ENCODE data around the gene TJAP1.

TJAP1 gene

GRCh38 chr6:43509142-43509983 lies 32.0 kb downstream of the TJAP1 start:
- peaks cover 52% of the 10 kb centered on the region in 2 experiments for H3K36me3 ChIP-seq (ENCODE audit: control insufficient read depth in 1 of 2, insufficient read depth in 2 of 2, low read depth in 1 of 2, low read length in 2 of 2)
- H3K18ac ChIP-seq (ENCODE audit: low read depth in 1 of 2, low read length in 2 of 2) = peak overlapping the region in 1 of 2 experiments; percentile 74
- H2AFZ ChIP-seq (ENCODE audit: low read depth, low read length) = peak overlapping the region; percentile 80
- H3K27me3 ChIP-seq (ENCODE audit: control insufficient read depth in 1 of 2, insufficient read depth in 1 of 2, low read length in 2 of 2) = peaks cover 0 to 19% of the 10 kb centered on the region in 2 experiments
- H4K8ac ChIP-seq (ENCODE audit: low read length) = no peak overlapping the region
- peak overlapping the region; percentile 65 to 76 for H3K4me3 ChIP-seq (ENCODE audit: insufficient read depth in 1 of 2, low read depth in 1 of 2, low read length in 2 of 2)
- H4K91ac ChIP-seq (ENCODE audit: low read length) = no peak overlapping the region
- peak overlapping the region; percentile 64 for H3K4me2 ChIP-seq (ENCODE audit: low read length, poor library complexity, severe bottlenecking)
- DNase-seq = peak; percentile 6
- WGBS = 14% methylated on average over 59 of the region's 69 CpGs
- peak overlapping the region in 1 of 2 experiments; percentile 88 for H3K23ac ChIP-seq (ENCODE audit: low read length in 2 of 2)
- H2BK120ac ChIP-seq (ENCODE audit: low read depth, low read length) = no peak overlapping the region
- no peak overlapping the region for H3K4ac ChIP-seq (ENCODE audit: low read depth in 1 of 2, low read length in 2 of 2)
- no peak overlapping the region for H2BK15ac ChIP-seq (ENCODE audit: low read depth, poor library complexity, severe bottlenecking)
- H3K9ac ChIP-seq (ENCODE audit: low read length) = peak overlapping the region; percentile 87
- H3K9me3 ChIP-seq (ENCODE audit: control insufficient read depth, low read length) = no peaks in the 10 kb centered on the region
- no peak overlapping the region for H2AK5ac ChIP-seq (ENCODE audit: low read length, severe bottlenecking)
- H3K79me1 ChIP-seq (replicated peaks; ENCODE audit: low read length, poor library complexity, severe bottlenecking) = peaks cover 11% of the 10 kb centered on the region
- no peak overlapping the region for H2BK5ac ChIP-seq (ENCODE audit: low read depth, low read length, poor library complexity, severe bottlenecking)
- H2BK12ac ChIP-seq (ENCODE audit: low read length in 2 of 2) = peak overlapping the region in 1 of 2 experiments; percentile 11
- H3K27ac ChIP-seq (ENCODE audit: low read length, poor library complexity, severe bottlenecking) = no peak overlapping the region
- H3K14ac ChIP-seq (ENCODE audit: low read length in 2 of 2) = peak overlapping the region in 1 of 2 experiments; percentile 84
- H3K4me1 ChIP-seq (ENCODE audit: control insufficient read depth, insufficient read depth, low read depth, low read length) = peaks cover 16% of the 10 kb centered on the region

- no peak within 1 kb of the TSS for H2BK5ac ChIP-seq (ENCODE audit: low read depth, low read length, poor library complexity, severe bottlenecking)
- peak within 1 kb of the TSS; percentile 80 for H2AFZ ChIP-seq (ENCODE audit: low read depth, low read length)
- no peaks in the 10 kb centered on the region for H3K9me3 ChIP-seq (ENCODE audit: control insufficient read depth, low read length)
- peak; percentile 84 for DNase-seq
- peaks cover 0 to 19% of the 10 kb centered on the region in 2 experiments for H3K27me3 ChIP-seq (ENCODE audit: control insufficient read depth in 1 of 2, insufficient read depth in 1 of 2, low read length in 2 of 2)
- peak within 1 kb of the TSS in 1 of 2 experiments; percentile 88 for H3K23ac ChIP-seq (ENCODE audit: low read length in 2 of 2)
- peak within 1 kb of the TSS in 1 of 2 experiments; percentile 24 for H3K4ac ChIP-seq (ENCODE audit: low read depth in 1 of 2, low read length in 2 of 2)
- peak within 1 kb of the TSS in 1 of 2 experiments; percentile 95 for H3K14ac ChIP-seq (ENCODE audit: low read length in 2 of 2)
- H3K9ac ChIP-seq (ENCODE audit: low read length) = peak within 1 kb of the TSS; percentile 87
- H3K4me2 ChIP-seq (ENCODE audit: low read length, poor library complexity, severe bottlenecking) = peak within 1 kb of the TSS; percentile 64
- peak within 1 kb of the TSS; percentile 27 for H4K8ac ChIP-seq (ENCODE audit: low read length)
- peaks cover 17% of the 10 kb centered on the region for H3K4me1 ChIP-seq (ENCODE audit: control insufficient read depth, insufficient read depth, low read depth, low read length)
- peak within 1 kb of the TSS; percentile 65 to 76 for H3K4me3 ChIP-seq (ENCODE audit: insufficient read depth in 1 of 2, low read depth in 1 of 2, low read length in 2 of 2)
- H3K36me3 ChIP-seq (ENCODE audit: control insufficient read depth in 1 of 2, insufficient read depth in 2 of 2, low read depth in 1 of 2, low read length in 2 of 2) = peaks cover 48 to 53% of the 10 kb centered on the region in 2 experiments
- no peak within 1 kb of the TSS for H4K91ac ChIP-seq (ENCODE audit: low read length)
- no peak within 1 kb of the TSS for H3K27ac ChIP-seq (ENCODE audit: low read length, poor library complexity, severe bottlenecking)
- H2BK12ac ChIP-seq (ENCODE audit: low read length in 2 of 2) = peak within 1 kb of the TSS in 1 of 2 experiments; percentile 51
- H2AK5ac ChIP-seq (ENCODE audit: low read length, severe bottlenecking) = no peak within 1 kb of the TSS
- peak within 1 kb of the TSS; percentile 24 to 86 for H3K18ac ChIP-seq (ENCODE audit: low read depth in 1 of 2, low read length in 2 of 2)
- peak within 1 kb of the TSS; percentile 64 for H2BK15ac ChIP-seq (ENCODE audit: low read depth, poor library complexity, severe bottlenecking)
- 10% methylated on average over 65 of the region's 96 CpGs for WGBS
- H2BK120ac ChIP-seq (ENCODE audit: low read depth, low read length) = no peak within 1 kb of the TSS
- peaks cover 11% of the 10 kb centered on the region for H3K79me1 ChIP-seq (replicated peaks; ENCODE audit: low read length, poor library complexity, severe bottlenecking)
Measured at GRCh38 chr6:43509984-43510826, 32.8 kb downstream of the TJAP1 start, which contains the start of gene LRRC73. LRRC73 (minus strand) TSS chr6:43510346; CDS start chr6:43509785, 561 bp downstream.

GRCh38 chr6:43510827-43511163 lies 33.4 kb downstream of the TJAP1 start:
- peak overlapping the region; percentile 87 for H3K9ac ChIP-seq (ENCODE audit: low read length)
- WGBS = 79% methylated on average over 9 of the region's 10 CpGs

More at GRCh38 chr6:43510827-43511163, 33.4 kb downstream of the TJAP1 start:
- Histone ChIP-seq H2AK5ac (ENCODE audit: low read length, severe bottlenecking) (no peak overlapping the region), H2AFZ (ENCODE audit: low read depth, low read length) (no peak overlapping the region), H3K23ac (ENCODE audit: low read length in 2 of 2) (no peak overlapping the region), H3K4me1 (ENCODE audit: control insufficient read depth, insufficient read depth, low read depth, low read length) (peaks cover 23% of the 10 kb centered on the region), H3K18ac (ENCODE audit: low read depth in 1 of 2, low read length in 2 of 2) (no peak overlapping the region), H2BK15ac (ENCODE audit: low read depth, poor library complexity, severe bottlenecking) (peak overlapping the region; percentile 64), H4K8ac (ENCODE audit: low read length) (peak overlapping the region; percentile 27), H2BK120ac (ENCODE audit: low read depth, low read length) (no peak overlapping the region), H3K27ac (ENCODE audit: low read length, poor library complexity, severe bottlenecking) (no peak overlapping the region), H4K91ac (ENCODE audit: low read length) (no peak overlapping the region), H2BK12ac (ENCODE audit: low read length in 2 of 2) (peak overlapping the region in 1 of 2 experiments; percentile 17), H3K36me3 (ENCODE audit: control insufficient read depth in 1 of 2, insufficient read depth in 2 of 2, low read depth in 1 of 2, low read length in 2 of 2) (peaks cover 46 to 54% of the 10 kb centered on the region in 2 experiments), H3K4me3 (ENCODE audit: insufficient read depth in 1 of 2, low read depth in 1 of 2, low read length in 2 of 2) (peak overlapping the region; percentile 65 to 76), H3K14ac (ENCODE audit: low read length in 2 of 2) (no peak overlapping the region), H3K79me1 (replicated peaks; ENCODE audit: low read length, poor library complexity, severe bottlenecking) (peaks cover 11% of the 10 kb centered on the region), H2BK5ac (ENCODE audit: low read depth, low read length, poor library complexity, severe bottlenecking) (no peak overlapping the region), H3K4ac (ENCODE audit: low read depth in 1 of 2, low read length in 2 of 2) (peak overlapping the region in 1 of 2 experiments; percentile 24), H3K9me3 (ENCODE audit: control insufficient read depth, low read length) (no peaks in the 10 kb centered on the region), H3K27me3 (ENCODE audit: control insufficient read depth in 1 of 2, insufficient read depth in 1 of 2, low read length in 2 of 2) (peaks cover 0 to 19% of the 10 kb centered on the region in 2 experiments), H3K4me2 (ENCODE audit: low read length, poor library complexity, severe bottlenecking) (peak overlapping the region; percentile 64)
- no peak for DNase-seq

Data from mesenchymal stem cell (in vitro differentiated cells and primary cell).